Activated T-helper 1 cell treated with anti-CD3 and anti-CD28 coated beads, Interleukin-2, amount 50 U/mL, for 16 hours (primary cell): ENCODE measurements around the gene PDYN.
A peak's percentile ranks its signal among the peaks of the same experiment; 100 is the strongest.
"Not testable (repeated sequence)": the region's sequence is repeated elsewhere in the genome, so short reads cannot be mapped to it uniquely, and the experiment has no call there.

ENCODE experiments used
- DNase-seq, 2 donors: peaks; one replicate each; pipeline ENCODE4 v3.0.0-alpha.2; 2020; ENCODE audit warnings: low read depth in 1 of 2, low spot score in 1 of 2

Gene PDYN

DNA sequence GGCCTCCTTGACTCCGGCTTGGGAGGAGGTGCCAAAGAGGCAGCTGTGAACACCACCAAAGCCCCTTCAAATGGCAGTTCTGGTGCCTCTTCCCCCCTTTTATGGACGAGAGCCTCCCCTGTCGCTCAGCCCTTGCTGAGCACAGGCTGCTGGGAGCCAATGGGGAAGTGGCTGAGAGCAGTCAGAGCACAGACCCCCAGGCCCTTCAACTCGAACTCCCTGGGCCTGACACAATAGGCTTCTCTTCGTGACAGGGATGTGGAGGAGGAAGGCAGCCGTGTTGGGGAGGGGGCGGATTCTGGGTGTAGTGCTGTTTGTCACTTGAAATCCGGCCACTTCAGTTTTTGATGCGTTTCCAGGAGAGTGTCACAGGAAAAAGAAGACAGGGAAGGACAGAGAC lies at the start of gene PDYN:
PDYN (minus strand) TSS at position 73 of the 400 bp plus-strand sequence. CDS start 10,974 bp downstream, outside the sequence.
- DNase-seq, result no peak

DNA sequence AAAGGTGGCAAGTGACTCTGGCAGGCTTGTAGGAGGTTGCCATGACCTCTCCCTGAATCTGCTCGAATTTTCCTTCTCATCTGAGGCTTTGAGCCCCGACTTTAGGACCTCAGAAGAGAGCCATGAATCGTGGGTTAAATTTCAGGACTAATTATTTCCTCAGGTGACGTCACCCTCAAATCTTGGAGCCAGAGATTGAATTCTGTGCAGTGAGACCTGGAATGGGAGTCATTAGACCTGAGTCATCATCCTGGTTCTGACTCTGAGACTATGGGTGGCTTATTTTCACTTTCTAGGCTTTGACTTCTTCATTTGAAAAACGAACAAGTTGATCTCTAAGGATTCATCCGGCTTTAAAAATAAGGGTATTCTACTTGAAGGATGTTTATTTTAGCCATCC lies 48.5 kb upstream of the PDYN start:
- DNase-seq, result no peak

DNA sequence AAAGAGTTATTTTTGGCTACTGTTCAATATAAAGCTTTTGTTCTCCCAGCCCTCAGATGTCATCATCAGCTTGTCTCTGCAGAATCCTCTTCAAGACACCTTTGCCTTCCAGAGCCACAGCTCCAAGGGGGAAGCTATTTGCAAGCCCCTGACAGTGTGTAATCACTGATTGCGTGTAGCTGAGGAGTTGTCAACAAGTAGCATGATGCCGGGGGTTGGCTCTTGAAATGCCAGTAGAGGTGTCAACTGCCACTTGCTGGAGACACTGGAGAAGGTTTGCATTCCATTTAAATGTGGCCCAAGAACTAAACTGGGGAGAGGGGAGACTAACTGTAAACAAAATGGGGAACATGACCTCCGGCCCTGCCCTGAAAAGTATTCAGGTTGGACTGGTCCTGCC lies 44.3 kb upstream of the PDYN start:
- no peak for DNase-seq

DNA sequence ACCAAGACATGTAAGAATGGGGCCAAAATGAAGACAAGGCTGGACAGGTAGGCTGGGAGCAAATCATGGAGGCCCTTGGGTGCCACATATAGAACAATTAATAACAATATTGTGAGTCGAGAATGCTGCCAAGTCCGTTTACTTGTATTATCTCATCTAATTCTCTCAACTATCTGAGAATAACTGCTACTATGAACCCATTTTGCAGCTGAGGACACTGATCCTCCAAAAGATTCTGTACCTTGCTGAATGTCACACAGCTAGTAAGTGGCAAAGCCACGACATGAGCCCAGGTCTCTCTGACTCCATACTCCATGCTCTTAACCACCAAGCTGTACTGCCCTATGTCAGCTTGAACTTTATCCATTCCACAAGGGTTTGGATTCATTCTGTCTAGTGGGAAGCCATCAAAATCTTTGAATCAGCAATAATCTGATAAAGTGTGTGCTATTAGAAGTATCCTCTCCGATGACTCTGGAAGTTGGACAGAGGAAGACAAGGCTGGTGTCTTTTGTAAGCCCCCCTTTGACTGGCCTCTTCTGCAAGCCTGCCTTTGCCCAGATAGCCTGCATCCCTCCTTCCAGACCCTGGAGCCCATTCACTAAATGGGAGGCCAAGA lies 43.5 kb upstream of the PDYN start:
- DNase-seq, result no peak

DNA sequence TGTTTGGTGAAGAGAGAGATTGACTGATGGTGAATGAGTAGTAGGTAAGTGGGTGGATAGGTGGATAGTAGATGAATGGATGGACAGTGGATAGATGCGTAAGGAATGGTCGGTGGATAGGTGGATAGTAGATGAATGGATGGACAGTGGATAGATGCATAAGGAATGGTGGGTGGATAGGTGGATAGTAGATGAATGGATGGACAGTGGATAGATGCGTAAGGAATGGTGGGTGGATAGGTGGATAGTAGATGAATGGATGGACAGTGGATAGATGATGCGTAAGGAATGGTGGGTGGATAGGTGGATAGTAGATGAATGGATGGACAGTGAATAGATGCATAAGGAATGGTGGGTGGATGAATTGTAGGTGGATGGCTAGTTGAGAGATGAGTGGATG lies 42.5 kb upstream of the PDYN start:
- not testable (repeated sequence) for DNase-seq

DNA sequence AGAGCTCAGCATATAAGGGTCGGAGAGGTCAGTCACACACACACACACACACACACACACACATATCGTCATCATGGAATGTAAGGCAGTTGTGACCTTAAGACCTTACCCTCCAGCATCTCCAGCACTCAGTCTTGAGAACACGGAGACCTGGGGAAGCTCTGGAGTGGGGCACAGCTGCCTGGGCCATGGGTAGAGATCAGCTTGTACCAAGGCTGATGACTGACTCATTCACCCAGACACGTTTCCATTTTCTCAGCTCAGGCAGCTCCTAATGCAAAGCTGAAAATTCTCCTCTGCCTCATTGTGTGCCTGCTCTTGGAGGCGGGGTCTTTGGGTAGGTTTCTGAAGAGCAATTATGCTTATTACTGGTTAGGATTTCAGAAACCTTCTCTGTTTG lies 38.3 kb upstream of the PDYN start:
- no peak for DNase-seq

DNA sequence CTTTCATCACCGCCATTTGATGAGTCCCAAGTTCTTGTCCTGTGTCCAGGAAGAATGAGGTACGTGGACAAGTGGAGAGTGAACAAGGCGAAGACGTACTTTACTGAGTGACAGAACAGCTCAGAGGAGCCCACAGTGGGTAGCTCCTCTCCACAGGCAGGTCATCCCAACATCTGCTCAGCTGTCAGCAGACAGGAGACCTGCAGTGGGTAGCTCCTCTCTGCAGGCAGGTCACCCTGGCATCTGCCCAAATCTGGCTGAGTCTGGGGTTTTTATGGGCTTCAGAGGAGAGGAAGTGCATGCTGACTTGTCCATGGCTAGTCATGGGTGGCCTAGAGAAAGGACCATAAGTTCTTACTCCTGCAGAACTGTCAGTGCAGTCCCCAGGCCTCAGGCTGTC lies 32.7 kb upstream of the PDYN start:
- no peak for DNase-seq

DNA sequence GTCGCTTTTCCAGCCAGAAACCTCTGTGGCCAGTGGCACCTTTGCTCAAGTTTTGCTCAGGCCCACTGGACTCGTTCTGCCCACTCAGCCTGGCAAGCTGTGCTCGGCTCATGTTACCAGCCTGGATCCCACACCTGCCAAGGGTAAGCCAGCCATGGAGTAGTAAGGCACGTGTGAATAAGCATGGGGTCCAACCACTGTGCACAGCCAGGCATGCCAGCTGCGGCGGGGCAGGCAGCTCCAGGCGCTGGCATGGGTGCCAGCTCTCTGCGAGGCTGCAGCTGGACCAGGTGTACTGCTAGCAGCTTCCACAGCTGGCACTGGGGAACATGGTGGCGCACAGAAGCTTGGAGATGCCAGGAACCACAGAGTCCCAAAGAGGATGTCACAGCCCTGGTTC lies 32.1 kb upstream of the PDYN start:
- no peak for DNase-seq

DNA sequence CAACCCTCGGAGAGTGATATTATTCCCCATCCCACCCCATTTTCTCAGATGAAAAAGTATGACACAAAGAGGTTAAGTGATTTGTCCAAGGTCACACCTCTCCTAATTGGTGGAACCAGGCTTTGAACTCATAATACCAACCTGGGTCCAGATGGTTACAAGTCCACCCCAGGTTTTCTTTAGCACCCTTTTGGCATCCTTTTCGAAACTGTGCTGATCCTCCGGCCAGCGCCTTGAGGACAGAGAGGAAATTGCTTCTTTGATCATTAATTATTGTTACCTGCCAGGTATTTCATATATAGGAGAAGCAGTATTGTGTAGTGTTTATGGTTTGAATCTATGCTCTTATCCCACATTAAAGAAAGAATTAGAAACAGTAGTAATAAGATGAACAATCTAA lies 29.3 kb upstream of the PDYN start:
- DNase-seq, result no peak

DNA sequence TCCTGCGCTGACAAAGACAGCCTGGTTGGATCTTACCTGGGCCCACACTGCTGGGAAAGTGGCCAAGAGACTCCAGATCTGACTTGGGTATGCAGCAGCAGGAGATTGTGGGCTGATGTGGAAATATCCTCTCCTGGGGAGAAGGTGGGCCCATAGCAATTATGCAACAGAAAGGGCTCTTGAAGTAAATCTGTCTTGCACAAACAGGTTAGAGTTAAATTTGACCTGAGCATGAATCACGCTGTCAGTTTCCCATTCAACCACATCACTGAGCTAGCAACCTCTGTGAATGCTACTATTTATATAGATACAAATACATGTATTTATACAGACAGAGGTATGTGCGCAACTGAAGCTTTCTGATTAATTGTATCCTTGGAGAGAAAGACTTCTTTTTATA lies 28.3 kb upstream of the PDYN start:
- DNase-seq, result no peak

DNA sequence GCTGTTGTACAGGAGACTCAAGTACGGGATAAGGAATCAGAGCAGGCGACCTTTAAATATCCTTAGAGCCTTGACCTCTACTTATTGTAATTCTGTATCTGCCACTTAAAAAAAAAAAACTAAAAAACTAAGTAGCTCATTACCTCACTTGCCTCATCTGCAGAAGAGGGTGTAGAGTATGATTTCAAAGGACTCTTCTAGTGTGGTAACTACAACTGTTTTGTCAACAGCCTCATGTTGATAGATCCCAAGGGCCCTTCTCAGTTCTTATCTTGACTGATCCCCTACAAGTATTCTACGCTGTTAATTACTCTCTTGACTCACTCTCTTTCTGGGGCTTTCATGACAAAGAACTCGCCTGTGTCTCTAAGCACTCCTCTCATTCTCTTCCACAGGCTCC lies 16.7 kb upstream of the PDYN start:
- no peak for DNase-seq

DNA sequence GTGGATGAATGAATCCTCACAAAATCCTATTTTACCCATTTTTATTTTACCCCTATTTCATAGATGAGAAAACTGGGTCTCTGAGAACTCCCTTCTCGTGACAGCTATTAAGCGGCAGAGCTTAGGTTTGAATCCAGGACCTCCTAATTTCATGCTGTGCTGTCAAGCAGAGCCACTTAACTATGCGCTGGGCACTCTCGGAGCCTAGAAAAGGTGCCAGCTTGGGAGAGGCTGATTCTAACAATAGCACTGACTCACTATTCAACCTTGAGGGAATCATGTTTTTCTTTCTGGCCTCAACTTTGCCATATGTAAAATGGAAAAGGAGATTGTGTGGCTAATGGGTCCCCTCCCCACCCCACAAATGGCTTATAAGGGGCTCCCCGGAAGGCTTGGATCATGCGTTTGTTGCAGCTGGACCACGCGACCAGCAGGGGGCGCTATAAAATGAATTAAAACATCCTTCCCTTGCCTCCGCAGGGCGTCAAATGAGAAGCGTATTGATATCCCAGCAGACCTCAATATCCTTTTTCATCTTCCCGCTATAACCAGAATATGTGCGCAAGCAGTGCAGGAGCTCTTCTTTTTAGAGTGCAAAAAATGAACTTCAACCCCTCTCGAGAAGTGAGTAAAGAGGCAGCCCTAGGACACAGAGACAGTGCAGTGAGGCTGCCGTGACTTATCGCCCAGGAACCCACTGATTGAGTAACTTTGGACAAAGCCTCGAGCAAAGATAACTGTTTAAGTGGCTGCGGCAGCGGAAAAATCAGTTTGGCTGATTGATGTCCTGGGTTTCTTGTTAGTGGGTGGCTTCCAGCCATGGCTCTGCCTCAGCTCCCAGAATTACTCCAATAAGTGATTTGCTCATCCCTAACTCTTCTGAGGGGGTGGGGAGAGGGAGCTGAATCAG lies 12.8 kb upstream of the PDYN start:
- DNase-seq, result no peak

DNA sequence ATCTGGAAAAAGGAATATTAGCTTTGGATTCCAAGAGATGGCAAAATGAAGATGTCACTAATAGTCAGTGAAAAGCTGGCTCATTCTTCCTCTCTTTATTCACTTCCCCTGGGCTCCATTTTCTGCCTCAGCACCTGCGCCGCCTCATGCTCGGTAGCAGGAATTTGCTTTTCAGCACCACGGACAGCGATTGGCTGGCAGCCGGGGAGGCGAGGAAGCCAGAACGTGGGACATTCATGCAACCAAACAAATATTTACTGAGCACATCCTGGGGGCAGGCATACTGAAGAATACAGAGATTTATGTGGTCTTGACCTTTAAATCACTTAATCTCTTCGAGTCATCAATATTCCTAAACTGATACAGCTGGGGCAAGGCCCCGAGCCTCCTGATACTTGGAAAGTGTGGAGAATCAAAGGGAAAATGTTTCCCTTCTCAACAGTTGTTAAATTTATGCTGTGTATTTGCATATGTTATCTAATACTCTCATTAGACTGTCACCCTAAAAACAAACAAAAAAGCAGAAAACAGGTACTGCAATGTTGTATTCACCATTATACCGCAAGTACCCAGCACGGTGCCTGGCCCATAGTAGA lies 12.1 kb upstream of the PDYN start:
- DNase-seq, result peak; percentile 22 to 32

DNA sequence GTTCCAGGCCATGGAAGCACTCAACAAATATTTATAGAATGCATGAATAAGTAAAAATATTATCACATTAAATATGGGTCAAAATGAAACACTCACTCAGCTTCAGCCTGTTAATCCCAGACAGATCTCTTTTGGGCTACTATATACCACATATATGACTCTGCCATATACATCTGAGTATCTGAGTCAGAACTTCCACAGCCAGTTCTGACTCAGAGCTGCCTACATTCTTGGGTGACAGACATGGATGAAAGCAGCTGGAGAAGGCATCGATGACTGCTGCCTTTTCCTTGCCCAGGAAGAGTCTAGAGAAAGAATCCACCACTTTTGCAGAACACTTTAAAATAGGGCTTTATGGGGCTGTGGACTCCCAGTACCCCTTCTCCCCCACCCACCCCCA lies 11.5 kb upstream of the PDYN start:
- DNase-seq, result no peak

DNA sequence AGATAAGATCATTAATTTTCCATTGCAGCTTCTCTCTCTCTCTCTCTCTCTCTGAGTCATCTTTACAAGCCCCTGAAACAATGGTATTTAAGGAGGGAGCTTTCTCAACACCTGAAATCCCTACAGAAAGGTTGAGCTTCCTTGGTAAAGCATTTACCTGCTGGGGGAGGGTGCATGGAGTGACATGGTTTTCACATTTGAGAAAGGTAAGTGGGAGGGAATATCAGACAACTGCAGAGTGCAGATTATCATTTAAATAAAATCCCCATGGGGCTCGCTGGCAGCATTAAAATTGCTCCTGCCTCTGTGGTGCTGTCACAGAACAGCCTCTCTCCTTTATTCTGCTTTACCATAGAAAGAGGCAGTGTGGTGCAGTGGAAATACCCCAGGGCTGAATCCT lies 10.3 kb upstream of the PDYN start:
- no peak for DNase-seq

DNA sequence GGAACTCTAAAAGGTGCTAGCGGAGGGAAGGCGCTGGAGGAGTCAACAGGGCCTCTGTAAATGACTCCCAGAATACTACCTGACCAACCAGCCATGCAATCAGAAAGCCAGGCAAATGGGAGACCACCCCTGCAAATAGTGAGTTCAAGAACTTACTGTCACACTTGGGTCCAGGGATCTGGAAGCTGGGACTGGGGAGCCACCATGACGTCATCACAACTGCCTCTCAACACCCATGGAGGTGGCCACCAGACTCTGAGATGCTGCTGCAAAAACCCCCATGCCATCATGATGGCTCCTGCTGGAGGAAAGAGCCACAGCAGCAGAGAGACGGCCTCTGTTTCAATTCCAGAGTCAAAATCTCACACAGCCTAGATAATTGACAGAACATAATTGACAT lies 8.5 kb upstream of the PDYN start:
- DNase-seq, result no peak

DNA sequence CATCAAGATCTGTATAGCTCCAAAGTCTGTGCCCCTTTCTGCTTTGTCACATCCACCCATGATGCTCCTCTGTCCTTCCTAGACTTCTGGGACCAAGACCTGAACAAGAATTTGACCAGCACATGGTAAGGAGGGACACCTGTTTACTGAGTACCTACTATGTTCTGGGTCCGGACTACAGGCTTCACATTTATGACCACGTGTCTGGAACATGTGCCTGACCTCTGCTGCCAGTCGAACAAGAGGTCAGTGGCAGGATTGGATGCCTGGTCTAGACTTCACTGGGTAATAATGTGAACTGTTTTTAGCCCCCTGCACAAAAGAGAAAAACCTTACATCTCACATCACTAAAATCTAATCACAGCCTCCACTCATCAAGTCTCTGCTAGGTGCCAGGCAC lies 7.3 kb upstream of the PDYN start:
- no peak for DNase-seq

DNA sequence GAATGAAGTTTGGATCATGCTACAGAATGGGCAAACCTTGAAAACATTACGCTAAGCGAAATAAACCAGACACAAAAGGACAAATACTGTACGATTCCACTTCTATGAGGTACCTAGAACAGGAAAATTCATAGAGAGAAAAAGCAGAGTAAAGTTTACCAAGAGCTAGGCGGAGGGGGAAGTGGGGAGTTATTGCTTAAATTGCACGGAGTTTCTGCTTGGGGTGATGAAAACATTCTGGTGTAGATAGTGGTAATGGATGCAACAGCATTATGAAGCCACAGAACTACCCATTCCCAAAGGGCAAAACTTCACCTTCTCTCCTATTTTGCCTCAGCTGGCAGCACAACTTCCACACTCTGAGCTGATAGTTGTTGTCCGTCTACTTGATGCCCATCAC lies 6.4 kb upstream of the PDYN start:
- no peak for DNase-seq

DNA sequence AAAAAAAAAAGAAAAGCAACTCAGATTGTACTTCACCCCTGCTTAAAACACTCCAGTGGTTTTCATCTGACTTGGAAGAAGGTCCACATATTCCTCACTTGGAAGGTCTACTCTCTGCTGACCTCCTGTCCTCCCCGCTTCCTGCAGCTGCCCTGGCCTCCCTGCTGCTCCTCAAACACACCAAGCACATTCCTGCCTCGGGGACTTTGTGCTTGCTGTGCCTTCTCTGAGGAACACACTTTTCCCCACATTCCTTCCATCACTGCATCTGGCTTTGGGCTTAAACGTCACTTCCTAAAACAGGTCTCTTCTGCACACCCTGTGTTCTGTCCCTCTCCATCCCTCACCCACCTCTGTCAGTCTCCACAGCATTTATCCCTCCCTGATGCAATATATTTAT lies 4.9 kb upstream of the PDYN start:
- DNase-seq, result no peak

DNA sequence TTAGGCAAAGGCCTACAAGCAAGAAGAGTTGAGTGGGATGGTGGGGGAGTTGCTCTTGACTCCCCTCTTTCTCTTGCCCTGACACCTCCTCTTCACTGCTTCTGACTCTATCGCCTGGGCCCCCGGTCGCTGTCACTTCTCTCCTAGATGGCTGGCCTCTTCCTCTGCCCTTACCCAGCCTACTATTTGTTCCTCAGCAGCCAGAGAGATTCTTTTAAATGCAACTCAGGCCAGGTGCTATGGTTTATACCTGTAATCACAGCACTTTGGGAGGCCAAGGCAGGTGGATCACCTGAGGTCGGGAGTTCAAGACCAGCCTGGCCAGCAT lies 4.3 kb upstream of the PDYN start:
- DNase-seq, result no peak

DNA sequence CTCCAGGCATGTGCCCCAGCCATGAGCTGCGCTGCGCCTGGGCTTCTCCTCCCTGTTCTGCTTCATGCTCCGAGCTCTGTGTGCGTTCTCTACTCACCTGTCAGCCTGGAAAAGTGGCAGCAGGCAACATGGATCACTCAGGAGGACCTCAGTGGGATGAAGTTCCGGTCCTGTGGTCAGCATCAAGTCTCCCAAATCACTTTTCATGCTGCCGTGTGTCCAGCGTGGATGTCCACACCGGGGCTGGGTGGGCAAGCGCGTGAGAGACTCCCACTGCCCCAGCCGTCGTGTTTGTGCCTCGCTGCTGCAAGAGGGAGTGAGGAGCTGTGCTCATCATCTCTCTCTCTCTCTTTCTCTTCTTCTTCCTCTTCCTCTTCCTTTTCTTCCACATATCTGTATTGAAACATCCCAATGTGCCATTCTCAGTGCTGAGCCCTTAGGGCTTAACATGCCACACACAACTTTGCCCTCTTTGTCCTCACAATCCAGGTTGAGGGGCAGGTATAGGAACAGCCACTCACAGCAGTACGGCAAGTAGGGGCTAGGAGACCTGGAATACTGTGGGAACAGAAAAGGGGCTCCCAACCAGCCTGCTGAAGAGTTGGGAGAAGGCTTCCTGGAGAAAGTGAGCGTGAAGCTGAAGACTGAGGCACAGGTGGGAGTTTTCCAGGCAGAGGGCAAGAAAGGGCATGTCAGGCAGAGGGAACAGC lies 3.8 kb upstream of the PDYN start:
- no peak for DNase-seq
